GM19239 (cell line): ENCODE measurements around the gene AFAP1.

Experiments used
- DNase-seq: peaks from one replicate; pipeline ENCODE4 v3.0.0; 2011; ENCODE audit warnings: low spot score; ENCODE audit not compliant: insufficient read length
- FAIRE-seq: peaks from 2 replicates; lab custom pipeline; 2011; peaks lifted over from hg19 to GRCh38; lab: Jason Lieb, UNC

The AFAP1 gene

GRCh38 chr4:7850489-7850888 lies 89.2 kb downstream of the AFAP1 start:
- FAIRE-seq (no peak), DNase-seq (no peak)

DNA sequence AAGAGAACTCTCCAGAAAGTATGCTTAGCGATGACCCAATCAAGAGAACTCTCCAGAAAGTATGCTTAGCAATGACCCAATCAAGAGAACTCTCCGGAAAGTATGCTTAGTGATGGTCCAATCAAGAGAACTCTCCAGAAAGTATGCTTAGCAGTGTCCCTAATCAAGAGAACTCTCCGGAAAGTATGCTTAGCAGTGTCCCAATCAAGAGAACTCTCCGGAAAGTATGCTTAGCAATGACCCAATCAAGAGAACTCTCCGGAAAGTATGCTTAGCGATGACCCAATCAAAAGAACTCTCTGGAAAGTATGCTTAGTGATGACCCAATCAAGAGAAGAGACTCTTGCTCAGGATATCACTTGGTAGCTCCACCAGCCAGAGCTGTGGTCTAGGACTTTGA lies 92.5 kb downstream of the AFAP1 start:
- FAIRE-seq = no peak
- no peak for DNase-seq

- FAIRE-seq = no peak
Observed at GRCh38 chr4:7845493-7846128, 94.0 kb downstream of the AFAP1 start.

DNA sequence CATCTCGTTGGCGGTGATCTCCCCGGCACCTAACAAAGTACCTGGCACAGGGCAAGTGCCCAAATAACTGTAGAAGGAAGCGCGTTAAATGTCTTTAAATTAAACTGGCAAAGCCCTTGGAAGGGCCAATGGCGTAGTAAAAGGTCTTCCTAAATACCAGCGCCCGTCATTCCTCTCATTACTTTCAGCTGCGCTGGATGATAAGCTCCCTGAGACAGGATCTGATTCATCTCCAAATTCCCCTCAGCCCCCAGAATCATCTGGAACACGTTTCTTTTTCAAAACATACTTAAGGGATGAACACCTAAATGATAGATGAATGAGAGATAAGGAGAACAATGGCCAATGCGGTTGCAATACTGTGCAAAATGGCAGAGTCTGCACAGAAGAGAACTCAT lies 95.1 kb downstream of the AFAP1 start:
- FAIRE-seq (no peak), DNase-seq (no peak)

More at GRCh38 chr4:7845493-7846128, 94.0 kb downstream of the AFAP1 start:
- DNase-seq = no peak

DNA sequence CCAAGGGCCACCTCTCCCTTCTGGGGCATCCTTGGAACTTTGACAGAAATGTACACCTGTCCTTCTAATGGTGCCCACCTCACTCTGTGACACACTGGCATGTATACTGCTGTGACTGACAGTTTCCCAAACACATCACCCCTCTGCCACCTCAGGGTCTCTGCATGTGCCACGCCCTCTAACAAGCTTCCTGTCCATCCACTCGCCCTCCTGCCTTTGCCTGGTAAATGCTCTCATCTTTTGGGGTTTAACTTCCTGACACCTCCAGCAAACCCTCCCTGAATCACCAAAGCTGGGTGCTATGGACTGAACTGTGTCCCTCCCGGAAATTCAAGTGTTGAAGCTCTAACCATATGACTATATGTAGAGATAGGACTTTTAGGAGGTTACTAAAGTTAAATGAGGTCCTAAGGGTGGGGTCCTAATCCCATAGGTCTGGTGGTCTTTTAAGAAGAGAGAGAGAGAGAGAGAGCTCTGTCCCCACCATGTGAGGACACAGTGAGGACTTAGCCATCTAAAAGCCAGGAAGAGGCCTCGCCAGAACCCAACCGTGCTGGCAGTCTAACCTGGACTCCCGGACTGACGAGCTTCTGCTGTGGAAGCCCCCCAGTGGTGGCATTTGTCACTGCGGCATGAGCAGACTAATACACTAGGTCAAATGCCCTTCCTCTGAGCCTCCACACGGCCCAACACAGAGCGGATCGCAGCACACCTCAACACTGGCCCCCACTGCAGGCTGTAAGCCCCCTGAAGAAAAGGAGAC lies 95.6 kb downstream of the AFAP1 start:
- DNase-seq = peak; percentile 48

GRCh38 chr4:7842384-7843279 lies 97.0 kb downstream of the AFAP1 start:
- FAIRE-seq (no peak), DNase-seq (no peak)

More for the DNA sequence above, 95.6 kb downstream of the AFAP1 start:
- FAIRE-seq = no peak

DNA sequence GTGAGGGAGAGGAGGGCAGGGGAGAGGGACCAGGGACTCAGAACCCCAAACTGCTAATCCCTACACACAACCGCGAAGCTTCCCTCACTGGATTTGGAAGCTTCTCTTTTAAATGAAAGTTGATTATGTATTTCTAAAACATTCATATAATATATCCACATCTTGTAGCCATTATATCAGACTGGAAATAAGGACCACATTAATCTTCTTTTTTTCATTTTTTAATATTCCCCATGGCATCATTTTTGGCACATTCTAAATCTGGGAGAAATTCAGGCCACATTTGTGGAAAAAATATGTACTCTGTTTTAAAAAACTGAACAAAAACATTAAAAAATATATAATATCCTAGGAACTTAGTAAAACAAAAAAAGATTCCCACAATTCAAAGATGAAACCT lies 97.8 kb downstream of the AFAP1 start:
- FAIRE-seq (no peak), DNase-seq (no peak)

DNA sequence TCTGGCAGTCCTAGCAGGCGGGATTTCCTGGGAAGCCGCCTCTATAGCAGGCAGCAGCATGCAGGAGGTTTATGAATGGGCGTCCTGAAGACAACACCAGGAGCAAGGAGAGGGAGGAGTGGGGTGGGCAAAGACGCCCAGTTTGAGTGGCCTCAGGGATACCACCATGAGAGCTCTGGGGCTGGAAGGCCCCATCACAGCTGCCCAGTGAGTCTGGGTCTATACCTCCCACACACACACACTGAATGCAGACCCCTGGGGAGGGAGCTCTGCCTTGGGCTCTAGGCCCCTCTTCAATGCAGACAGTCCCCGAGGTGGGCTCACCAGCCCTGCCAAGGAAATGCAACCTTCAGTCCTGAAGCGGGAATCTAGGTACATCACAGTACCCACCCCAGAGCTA lies 98.6 kb downstream of the AFAP1 start:
- DNase-seq (no peak), FAIRE-seq (no peak)

DNA sequence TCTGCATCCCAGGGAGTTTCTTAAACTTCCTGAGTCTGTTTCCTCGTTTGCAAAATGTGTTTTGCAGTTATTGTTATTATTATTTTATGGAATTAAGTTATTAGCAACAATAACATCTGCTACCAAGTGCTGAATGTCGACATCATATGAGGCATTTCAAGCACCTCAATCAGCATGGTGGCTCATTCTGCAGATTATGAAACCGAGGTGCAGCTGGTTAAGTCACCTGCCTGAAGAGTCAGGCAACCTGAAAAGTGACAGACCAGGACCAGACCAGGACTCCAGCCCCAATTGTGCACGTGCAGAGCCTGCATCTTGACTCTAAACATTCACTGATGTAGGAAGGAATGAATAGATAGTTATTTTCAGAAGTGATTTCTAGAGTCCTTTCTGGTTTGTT lies 99.8 kb downstream of the AFAP1 start:
- FAIRE-seq = no peak
- no peak for DNase-seq

- DNase-seq (no peak), FAIRE-seq (no peak)
Observed at GRCh38 chr4:7838136-7838782, 101.4 kb downstream of the AFAP1 start.

DNA sequence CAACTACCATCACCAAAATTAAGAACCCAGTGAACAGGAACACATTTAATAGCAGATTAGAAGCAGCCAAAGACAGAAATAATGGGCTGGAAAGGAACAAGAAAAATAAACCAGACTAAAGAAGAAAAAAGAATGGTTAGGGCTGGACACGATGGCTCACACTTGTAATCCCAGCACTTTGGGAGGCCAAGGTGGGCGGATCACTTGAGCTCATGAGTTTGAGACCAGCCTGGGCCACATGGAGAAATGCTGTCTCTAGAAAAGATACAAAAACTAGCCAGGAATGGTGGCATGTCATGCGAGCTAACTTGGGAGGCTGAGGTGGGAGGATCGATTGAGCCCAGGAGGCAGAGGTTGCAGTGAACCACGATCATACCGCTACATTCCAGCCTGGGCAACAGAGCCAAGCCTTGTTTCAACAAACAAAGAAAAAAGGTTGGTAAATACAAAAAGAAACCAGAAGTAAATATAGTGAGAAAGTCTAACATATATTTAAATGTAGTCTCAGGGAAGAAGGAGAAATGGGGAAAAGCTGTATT lies 102.0 kb downstream of the AFAP1 start:
- FAIRE-seq = no peak
- no peak for DNase-seq

DNA sequence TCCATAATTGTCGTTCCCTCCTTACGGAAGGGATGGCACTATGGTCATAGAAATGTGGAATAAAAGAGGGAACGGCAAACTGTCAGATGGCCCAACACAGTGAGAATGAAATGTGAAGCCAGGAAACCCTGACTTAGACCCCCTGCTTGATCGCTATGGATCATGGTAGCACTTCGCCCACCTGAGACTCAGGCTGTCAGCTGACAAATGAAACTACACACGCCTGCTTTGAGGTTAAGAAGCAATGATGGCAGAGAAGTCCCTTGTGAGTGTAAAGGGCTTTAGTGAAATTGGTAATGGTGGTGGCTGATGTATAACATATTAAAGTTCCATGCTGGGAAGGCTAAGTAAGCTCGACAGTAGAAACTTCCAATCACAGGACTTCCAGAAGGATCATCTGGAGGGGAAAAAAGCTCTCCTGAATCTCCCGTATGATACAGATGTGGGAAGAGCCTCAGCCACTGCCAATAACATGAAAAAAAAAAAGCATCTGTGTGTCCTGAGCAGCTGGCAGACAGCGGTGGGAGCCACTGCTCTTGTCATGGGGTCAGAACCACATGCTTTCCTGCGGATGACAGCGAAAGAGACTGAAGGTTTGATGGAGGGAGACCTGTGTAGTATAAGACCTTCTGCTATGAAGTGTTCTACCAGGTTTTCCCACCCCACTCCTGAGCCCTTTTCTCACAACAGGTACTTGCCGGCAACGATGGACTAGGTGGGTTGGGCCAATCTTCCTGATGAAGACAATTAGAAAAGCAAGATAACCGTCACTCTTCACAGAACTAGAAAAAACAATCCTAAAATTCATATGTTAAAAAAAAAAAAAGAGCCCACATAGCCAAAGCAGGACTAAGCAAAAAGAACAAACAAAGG lies 107.6 kb downstream of the AFAP1 start:
- FAIRE-seq = no peak

GRCh38 chr4:7831330-7831729 lies 108.3 kb downstream of the AFAP1 start:
- FAIRE-seq (no peak), DNase-seq (no peak)

More for the DNA sequence above, 107.6 kb downstream of the AFAP1 start:
- DNase-seq = no peak

- FAIRE-seq = no peak
Observed at GRCh38 chr4:7830747-7831146, 108.9 kb downstream of the AFAP1 start.

DNA sequence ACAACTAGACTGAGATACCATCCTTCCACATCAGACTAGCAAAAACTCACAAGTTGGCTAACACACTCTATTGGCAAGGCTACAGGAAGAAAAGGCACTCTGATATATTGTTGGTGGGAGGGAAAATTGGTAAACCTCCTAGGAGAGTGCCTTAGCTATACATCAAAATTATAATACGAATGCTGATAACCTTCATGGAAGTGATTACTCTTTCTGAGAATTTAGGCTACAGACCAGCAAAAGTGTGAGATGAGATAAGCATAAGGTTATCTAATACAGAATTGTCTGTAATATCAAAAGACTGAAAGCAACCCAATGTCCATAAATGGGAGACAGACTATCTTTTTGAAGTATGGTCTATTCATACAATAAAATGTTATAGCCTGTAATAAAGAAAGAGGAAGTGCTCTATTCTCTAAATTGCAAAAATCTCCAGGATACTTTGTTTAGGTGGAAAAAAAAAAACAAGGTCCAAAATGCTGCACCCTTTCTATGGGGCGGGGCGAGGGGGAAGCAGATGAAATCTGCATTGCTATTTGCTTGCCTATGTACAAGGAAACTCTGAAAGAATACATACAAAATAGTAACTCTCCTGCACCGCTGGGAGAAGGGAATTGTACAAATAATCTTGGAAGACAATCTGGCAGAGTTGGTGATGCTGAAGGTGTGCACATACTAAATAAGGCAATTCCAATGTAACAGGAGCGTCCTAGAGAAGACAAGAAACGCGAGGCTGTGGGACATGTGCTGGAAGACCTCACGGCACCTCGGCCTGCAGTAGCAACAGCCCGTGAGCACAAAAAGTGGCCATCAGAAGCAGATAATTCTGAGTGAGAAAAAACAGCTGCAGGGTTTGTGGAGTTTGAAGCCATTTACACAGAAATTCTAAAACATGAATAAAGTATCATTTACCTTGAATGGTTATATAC lies 109.7 kb downstream of the AFAP1 start:
- no peak for FAIRE-seq
- DNase-seq = no peak

More at GRCh38 chr4:7830747-7831146, 108.9 kb downstream of the AFAP1 start:
- no peak for DNase-seq

DNA sequence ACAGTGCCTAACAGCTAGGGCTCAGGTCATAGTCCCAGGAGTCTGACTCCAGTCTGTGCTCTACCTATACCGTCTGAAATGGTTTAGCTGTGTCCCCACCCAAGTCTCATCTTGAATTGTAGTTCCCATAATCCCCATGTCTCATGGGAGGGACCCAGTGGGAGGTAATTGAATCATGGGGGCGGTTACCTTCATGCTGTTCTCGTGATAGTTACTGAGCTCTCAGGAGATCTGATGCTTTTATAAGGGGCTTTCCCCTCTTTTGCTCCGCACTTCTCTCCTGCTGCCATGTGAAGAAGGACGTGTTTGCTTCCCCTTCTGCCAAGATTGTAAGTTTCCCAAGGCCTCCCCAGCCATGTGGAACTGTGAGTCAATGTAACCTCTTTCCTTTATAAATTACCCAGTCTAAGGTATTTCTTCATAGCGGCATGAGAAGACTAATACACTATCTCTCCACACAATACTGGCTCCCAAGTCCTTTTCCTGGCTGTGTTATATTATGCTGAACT lies 110.8 kb downstream of the AFAP1 start:
- no peak for FAIRE-seq
- DNase-seq = no peak

DNA sequence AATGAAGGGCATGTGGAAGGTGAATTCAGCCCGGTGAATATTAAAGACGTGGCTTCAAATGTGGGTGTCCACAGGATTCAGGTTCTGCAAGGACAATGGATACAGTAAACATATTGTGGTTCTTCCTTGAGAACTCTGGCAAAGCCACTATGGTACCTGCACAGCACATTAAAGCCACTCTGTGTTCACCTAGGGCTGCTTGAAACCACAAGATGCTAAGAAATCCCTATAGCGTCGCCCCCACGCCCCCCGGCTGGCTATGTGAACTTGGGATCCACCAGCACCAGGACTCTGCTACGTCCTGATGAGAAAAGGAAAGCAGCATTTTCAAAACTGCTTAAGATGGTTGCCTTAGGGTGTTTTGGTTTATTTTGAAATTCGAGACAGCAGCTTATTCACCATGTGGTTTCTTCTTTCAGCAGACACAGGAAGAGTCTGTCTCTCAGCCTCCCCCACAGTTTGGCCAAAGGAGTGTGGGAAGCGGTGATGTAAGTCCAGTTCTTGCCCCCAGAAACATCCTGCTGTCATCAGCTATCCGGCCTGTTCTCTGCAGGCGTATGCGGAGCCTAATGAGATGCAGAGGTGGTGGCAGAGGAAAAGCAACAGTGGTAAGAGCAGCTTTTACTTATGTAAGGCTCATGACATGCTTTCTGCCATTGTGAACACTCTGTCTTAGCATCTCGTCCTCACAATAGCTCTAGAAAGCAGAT lies 111.5 kb downstream of the AFAP1 start:
- FAIRE-seq (no peak), DNase-seq (no peak)
